Measurements from ENCODE around the gene APBA1. TPM values are rescaled to one million over a fixed set of nuclear protein-coding genes. Genes with fewer than 3 reads are reported as not detected.
"Not testable (repeated sequence)": the region's sequence is repeated elsewhere in the genome, so short reads cannot be mapped to it uniquely, and the experiment has no call there.

The APBA1 gene
- polyA plus RNA-seq, 1 experiment, result 6.7 TPM

- no peak overlapping the region for H3K4me3 ChIP-seq (ENCODE audit: low read depth, low read length)
- no peak overlapping the region for H3K27ac ChIP-seq (ENCODE audit: low read depth, low read length)
- no peaks in the 10 kb centered on the region for H3K27me3 ChIP-seq (ENCODE audit: control insufficient read depth, insufficient read depth, low read length)
- no peaks in the 10 kb centered on the region for H3K9me3 ChIP-seq (ENCODE audit: control insufficient read depth, insufficient read depth, low read length)
- TF ChIP-seq, protein P1, sequence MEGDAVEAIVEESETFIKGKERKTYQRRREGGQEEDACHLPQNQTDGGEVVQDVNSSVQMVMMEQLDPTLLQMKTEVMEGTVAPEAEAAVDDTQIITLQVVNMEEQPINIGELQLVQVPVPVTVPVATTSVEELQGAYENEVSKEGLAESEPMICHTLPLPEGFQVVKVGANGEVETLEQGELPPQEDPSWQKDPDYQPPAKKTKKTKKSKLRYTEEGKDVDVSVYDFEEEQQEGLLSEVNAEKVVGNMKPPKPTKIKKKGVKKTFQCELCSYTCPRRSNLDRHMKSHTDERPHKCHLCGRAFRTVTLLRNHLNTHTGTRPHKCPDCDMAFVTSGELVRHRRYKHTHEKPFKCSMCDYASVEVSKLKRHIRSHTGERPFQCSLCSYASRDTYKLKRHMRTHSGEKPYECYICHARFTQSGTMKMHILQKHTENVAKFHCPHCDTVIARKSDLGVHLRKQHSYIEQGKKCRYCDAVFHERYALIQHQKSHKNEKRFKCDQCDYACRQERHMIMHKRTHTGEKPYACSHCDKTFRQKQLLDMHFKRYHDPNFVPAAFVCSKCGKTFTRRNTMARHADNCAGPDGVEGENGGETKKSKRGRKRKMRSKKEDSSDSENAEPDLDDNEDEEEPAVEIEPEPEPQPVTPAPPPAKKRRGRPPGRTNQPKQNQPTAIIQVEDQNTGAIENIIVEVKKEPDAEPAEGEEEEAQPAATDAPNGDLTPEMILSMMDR (IDR thresholded peaks at IDR 0.05; ENCODE audit: low read depth, low read length), result no peak
- POLR2A ChIA-PET, result no interaction called here
- CTCF ChIA-PET, result no interaction called here
- DNase-seq (ENCODE audit: low read depth, low spot score), result no peak
Measured at GRCh38 chr9:69443178-69443577, 229.0 kb downstream of the APBA1 start.

- CTCF ChIA-PET, result interaction anchor here (1.7 kb wide), 1 partner anchor 20 kb away, joined by 4 read pairs; no protein-coding TSS in a partner anchor
- no peaks in the 10 kb centered on the region for H3K27me3 ChIP-seq (ENCODE audit: control insufficient read depth, insufficient read depth, low read length)
- H3K9me3 ChIP-seq (ENCODE audit: control insufficient read depth, insufficient read depth, low read length), result no peaks in the 10 kb centered on the region
- TF ChIP-seq, protein P1 (IDR thresholded peaks at IDR 0.05; ENCODE audit: low read depth, low read length), result no peak
- no peak overlapping the region for H3K4me3 ChIP-seq (ENCODE audit: low read depth, low read length)
- POLR2A ChIA-PET, result no interaction called here
- H3K27ac ChIP-seq (ENCODE audit: low read depth, low read length), result no peak overlapping the region
- no peak for DNase-seq (ENCODE audit: low read depth, low spot score)
Measured at GRCh38 chr9:69442486-69442885, 229.7 kb downstream of the APBA1 start.

- DNase-seq (ENCODE audit: low read depth, low spot score); H3K27me3 ChIP-seq (ENCODE audit: control insufficient read depth, insufficient read depth, low read length); CTCF ChIA-PET; H3K9me3 ChIP-seq (ENCODE audit: control insufficient read depth, insufficient read depth, low read length); POLR2A ChIA-PET; H3K4me3 ChIP-seq (ENCODE audit: low read depth, low read length); H3K27ac ChIP-seq (ENCODE audit: low read depth, low read length): not testable (repeated sequence)
Measured at GRCh38 chr9:69440254-69440955, 231.8 kb downstream of the APBA1 start.

DNA sequence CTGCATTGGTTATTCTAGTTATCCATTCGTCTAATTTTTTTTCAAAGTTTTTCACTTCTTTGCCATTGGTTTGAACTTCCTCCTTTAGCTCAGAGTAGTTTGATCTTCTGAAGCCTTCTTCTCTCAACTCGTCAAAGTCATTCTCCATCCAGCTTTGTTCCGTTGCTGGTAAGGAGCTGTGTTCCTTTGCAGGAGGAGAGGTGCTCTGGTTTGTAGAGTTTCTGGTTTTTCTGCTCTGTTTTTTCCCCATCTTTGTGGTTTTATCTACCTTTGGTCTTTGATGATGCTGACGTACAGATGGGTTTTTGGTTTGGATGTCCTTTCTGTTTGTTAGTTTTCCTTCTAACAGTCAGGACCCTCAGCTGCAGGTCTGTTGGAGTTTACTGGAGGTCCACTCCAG lies 232.5 kb downstream of the APBA1 start:
- POLR2A ChIA-PET; DNase-seq (ENCODE audit: low read depth, low spot score); H3K9me3 ChIP-seq (ENCODE audit: control insufficient read depth, insufficient read depth, low read length); H3K27ac ChIP-seq (ENCODE audit: low read depth, low read length); CTCF ChIA-PET; H3K27me3 ChIP-seq (ENCODE audit: control insufficient read depth, insufficient read depth, low read length); H3K4me3 ChIP-seq (ENCODE audit: low read depth, low read length): not testable (repeated sequence)

- DNase-seq (ENCODE audit: low read depth, low spot score), result no peak
- Histone ChIP-seq H3K27ac (ENCODE audit: low read depth, low read length) (no peak overlapping the region), H3K4me3 (ENCODE audit: low read depth, low read length) (no peak overlapping the region), H3K9me3 (ENCODE audit: control insufficient read depth, insufficient read depth, low read length) (no peaks in the 10 kb centered on the region), H3K27me3 (ENCODE audit: control insufficient read depth, insufficient read depth, low read length) (no peaks in the 10 kb centered on the region)
- ChIA-PET CTCF (interaction anchor here (1.1 to 1.3 kb wide), 2 partner anchors 12 to 117 kb away, joined by 3 to 4 read pairs; no protein-coding TSS in a partner anchor), POLR2A (no interaction called here)
- TF ChIP-seq, protein P1 (IDR thresholded peaks at IDR 0.05; ENCODE audit: low read depth, low read length), result no peak
Measured at GRCh38 chr9:69433968-69434367, 238.2 kb downstream of the APBA1 start.

DNA sequence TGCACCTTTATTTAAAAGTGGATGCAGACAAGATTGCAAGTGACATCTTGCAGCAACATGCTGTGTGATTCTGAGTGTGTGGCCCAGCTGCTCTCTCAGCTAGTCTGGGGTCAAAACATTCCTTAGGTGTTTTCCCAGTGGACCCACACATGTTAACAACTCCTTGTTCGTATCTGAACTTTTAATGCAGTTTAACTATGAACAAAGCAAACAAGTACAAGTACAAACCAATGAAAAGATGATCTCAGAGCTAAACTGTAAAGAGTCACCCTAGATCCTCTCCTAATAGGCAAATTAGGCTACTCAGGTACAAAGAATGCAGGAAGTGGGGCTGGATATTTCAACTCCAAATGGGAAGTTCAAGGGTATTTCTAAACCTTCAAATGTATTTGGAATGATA lies 238.8 kb downstream of the APBA1 start:
- no peaks in the 10 kb centered on the region for H3K9me3 ChIP-seq (ENCODE audit: control insufficient read depth, insufficient read depth, low read length)
- no peak for DNase-seq (ENCODE audit: low read depth, low spot score)
- H3K27ac ChIP-seq (ENCODE audit: low read depth, low read length), result no peak overlapping the region
- CTCF ChIA-PET, result interaction anchor here (1.1 to 1.3 kb wide), 2 partner anchors 11 to 118 kb away, joined by 3 to 4 read pairs; no protein-coding TSS in a partner anchor
- POLR2A ChIA-PET, result no interaction called here
- H3K4me3 ChIP-seq (ENCODE audit: low read depth, low read length), result no peak overlapping the region
- no peaks in the 10 kb centered on the region for H3K27me3 ChIP-seq (ENCODE audit: control insufficient read depth, insufficient read depth, low read length)
- TF ChIP-seq, protein P1 (IDR thresholded peaks at IDR 0.05; ENCODE audit: low read depth, low read length), result no peak

All from AG04450 (cell line).